SK-N-SH (cell line): Measurements from ENCODE around the gene TSNAXIP1. TPM values are rescaled to one million over a fixed set of nuclear protein-coding genes. Genes with fewer than 3 reads are reported as not detected.

Source experiments
- CTCF ChIA-PET: fragments of 300-600, 350-600 bp; formaldehyde crosslinking; extraction: SDS; loops from one replicate; lab custom pipeline; 2021; lab: Yijun Ruan, JAX
- POLR2A ChIA-PET: fragments of 350-600 bp; sonication (Branson Sonifier 250); formaldehyde crosslinking; extraction: SDS; loops from one replicate; lab custom pipeline; 2020; ENCODE audit warnings: antibody characterized with exemption, inconsistent platforms; lab: Yijun Ruan, JAX
- DNase-seq: peaks from one replicate; pipeline ENCODE4 v3.0.0; 2012
- H2AFZ ChIP-seq: fragments of 200-600 bp; sonication (generic); 2 replicates; pipeline ENCODE4 v1.8.1; 2016; ENCODE audit warnings: antibody characterized with exemption, mild to moderate bottlenecking, low read depth
- H3F3A ChIP-seq: fragments of 200-600 bp; sonication (generic); replicated peaks from 2 replicates; pipeline ENCODE3; 2016; ENCODE audit warnings: antibody characterized with exemption, mild to moderate bottlenecking; ENCODE audit not compliant: insufficient read depth
- H3K27ac ChIP-seq, 2 experiments: fragments of 200-500 bp in 1 of 2; fragments of 200-600 bp in 1 of 2; sonication (Bioruptor generic) in 1 of 2; sonication (generic), shearing (Covaris generic) in 1 of 2; 2 replicates each; pipeline versions ENCODE4 v1.5.1 to v1.6.1; 2014 to 2016; ENCODE audit warnings: low read depth in 2 of 2, inconsistent platforms in 1 of 2, low read length in 1 of 2, mild to moderate bottlenecking in 1 of 2, mixed read lengths in 1 of 2
- H3K27me3 ChIP-seq: fragments of 200-600 bp; sonication (generic), shearing (Covaris generic); 2 replicates; pipeline ENCODE4 v1.6.1; 2016; ENCODE audit warnings: mixed run types; ENCODE audit not compliant: insufficient read depth
- H3K36me3 ChIP-seq, 2 experiments: fragments of 200-500 bp in 1 of 2; fragments of 200-600 bp in 1 of 2; sonication (Bioruptor generic) in 1 of 2; sonication (generic) in 1 of 2; replicated peaks in 1 of 2; 2 replicates each; pipeline versions ENCODE3 to v1.5.1; 2014 to 2016; ENCODE audit warnings: low read length in 1 of 2, mild to moderate bottlenecking in 1 of 2; ENCODE audit not compliant: insufficient read depth in 2 of 2, control insufficient read depth in 1 of 2
- H3K4me1 ChIP-seq, 2 experiments: fragments of 200-500 bp in 1 of 2; fragments of 200-600 bp in 1 of 2; sonication (Bioruptor generic) in 1 of 2; sonication (generic), shearing (Covaris generic) in 1 of 2; 2 replicates each; pipeline versions ENCODE4 v1.5.1 to v1.6.1; 2014 to 2016; ENCODE audit warnings: low read depth in 1 of 2, low read length in 1 of 2, mixed run types in 1 of 2; ENCODE audit not compliant: insufficient read depth in 2 of 2, control insufficient read depth in 1 of 2
- H3K4me2 ChIP-seq: fragments of 200-600 bp; sonication (generic), shearing (Covaris generic); 2 replicates; pipeline ENCODE4 v1.6.1; 2017; ENCODE audit warnings: mixed run types
- H3K4me3 ChIP-seq, 2 experiments: fragments of 200-500 bp in 1 of 2; fragments of 200-600 bp in 1 of 2; sonication (Bioruptor generic) in 1 of 2; sonication (generic), shearing (Covaris generic) in 1 of 2; 2 replicates each; pipeline versions ENCODE4 v1.5.1 to v1.8.1; 2014 to 2016; ENCODE audit warnings: low read depth in 2 of 2, inconsistent platforms in 1 of 2, low read length in 1 of 2, mild to moderate bottlenecking in 1 of 2, mixed read lengths in 1 of 2, moderate library complexity in 1 of 2
- H3K79me2 ChIP-seq: fragments of 200-600 bp; sonication (generic); 2 replicates; pipeline ENCODE4 v1.8.1; 2017; ENCODE audit warnings: mild to moderate bottlenecking; ENCODE audit not compliant: insufficient read depth
- H3K9ac ChIP-seq: fragments of 200-600 bp; sonication (generic); 2 replicates; pipeline ENCODE4 v1.6.1; 2017; ENCODE audit warnings: mixed run types
- H3K9me2 ChIP-seq: fragments of 200-600 bp; sonication (generic); 2 replicates; pipeline ENCODE4 v1.6.1; 2017; ENCODE audit warnings: mixed run types
- H3K9me3 ChIP-seq: fragments of 200-600 bp; sonication (generic); 2 replicates; pipeline ENCODE4 v1.6.1; 2017; ENCODE audit warnings: mixed run types, mild to moderate bottlenecking, moderate library complexity
- H4K20me1 ChIP-seq: fragments of 200-600 bp; sonication (generic); 2 replicates; pipeline ENCODE4 v1.6.1; 2017; ENCODE audit warnings: mild to moderate bottlenecking, mixed run types; ENCODE audit not compliant: insufficient read depth
- CHD2 ChIP-seq: fragments of 150-350 bp; IDR thresholded peaks from 2 replicates; pipeline ENCODE4 v1.6.1; 2018; ENCODE audit warnings: low read length; ENCODE audit not compliant: partially characterized antibody
- CTCF ChIP-seq: fragments of 200-600 bp; sonication (generic); IDR thresholded peaks from 2 replicates; pipeline ENCODE4 v1.6.1; 2017; ENCODE audit warnings: antibody characterized with exemption, mild to moderate bottlenecking, moderate library complexity
- FOXJ3 ChIP-seq: sonication (generic); formaldehyde crosslinking; IDR thresholded peaks from 2 replicates; pipeline ENCODE4 v1.5.1; 2020; ENCODE audit warnings: mild to moderate bottlenecking, missing genetic modification reagents
- GABPA ChIP-seq: IDR thresholded peaks from 2 replicates; pipeline ENCODE4 v1.4.0; 2012; ENCODE audit warnings: low read depth, mild to moderate bottlenecking
- MEF2A ChIP-seq: IDR thresholded peaks from 2 replicates; pipeline ENCODE4 v1.4.0; 2012; ENCODE audit warnings: low read depth, borderline replicate concordance
- MXI1 ChIP-seq: IDR thresholded peaks from 2 replicates; pipeline ENCODE4 v1.6.1; 2012; ENCODE audit warnings: mild to moderate bottlenecking, low read depth, low read length, improper control_type of control experiment
- NFIC ChIP-seq: IDR thresholded peaks from 2 replicates; pipeline ENCODE4 v1.4.0; 2012; ENCODE audit warnings: borderline replicate concordance
- RCOR1 ChIP-seq: fragments of 150-350 bp; IDR thresholded peaks from 2 replicates; pipeline ENCODE4 v1.6.1; 2017; ENCODE audit warnings: antibody characterized with exemption, low read length
- RXRA ChIP-seq: IDR thresholded peaks from 2 replicates; pipeline ENCODE4 v1.4.0; 2012; ENCODE audit warnings: low read depth, mild to moderate bottlenecking, borderline replicate concordance
- TAF1 ChIP-seq: IDR thresholded peaks from 2 replicates; pipeline ENCODE4 v1.6.1; 2012; ENCODE audit warnings: low read depth, mild to moderate bottlenecking, low read length, moderate library complexity, borderline replicate concordance
- TEAD4 ChIP-seq: IDR thresholded peaks from 2 replicates; pipeline ENCODE4 v1.4.0; 2012; ENCODE audit warnings: mild to moderate bottlenecking, borderline replicate concordance; ENCODE audit not compliant: insufficient read depth
- YY1 ChIP-seq: IDR thresholded peaks from 2 replicates; pipeline ENCODE4 v1.4.0; 2012; ENCODE audit warnings: low read depth, mild to moderate bottlenecking
- WGBS: methylation state at CpG from one replicate; pipeline ENCODE4 v1.1.6; 2017; ENCODE audit warnings: low lambda C conversion rate; 5-methylcytosine and 5-hydroxymethylcytosine counted together
- polyA plus RNA-seq, 3 experiments: library from polyadenylated mRNA; depleted of rRNA; stranded (reverse); fragments of >200 nt; gene quantifications; 2 replicates each; pipeline ENCODE4 v1.2.3, GENCODE V29; 2012
- TF ChIP-seq, protein P1 (sequence below): IDR thresholded peaks from 2 replicates; pipeline ENCODE4; 2012
- TF ChIP-seq, protein P2 (sequence below): IDR thresholded peaks from 2 replicates; pipeline ENCODE4 v1.4.0; 2012; ENCODE audit warnings: low read depth, borderline replicate concordance
- TF ChIP-seq, protein P3 (sequence below): fragments of 150-350 bp; IDR thresholded peaks from 2 replicates; pipeline ENCODE4 v1.6.1; 2016; ENCODE audit warnings: mild to moderate bottlenecking, low read depth, low read length
- TF ChIP-seq, protein P4 (sequence below): IDR thresholded peaks from 2 replicates; pipeline ENCODE4 v1.4.0; 2012; ENCODE audit warnings: low read depth

TSNAXIP1 gene
- polyA plus RNA-seq, 1 of the 3 experiments (the other 2 are of a cell fraction): 4.4 TPM

- no peak for TF ChIP-seq MXI1
- no peak for TF ChIP-seq NFIC
- TF ChIP-seq YY1: no peak
- no peak for TF ChIP-seq CTCF
- TF ChIP-seq RXRA: no peak
- TF ChIP-seq, protein P1, sequence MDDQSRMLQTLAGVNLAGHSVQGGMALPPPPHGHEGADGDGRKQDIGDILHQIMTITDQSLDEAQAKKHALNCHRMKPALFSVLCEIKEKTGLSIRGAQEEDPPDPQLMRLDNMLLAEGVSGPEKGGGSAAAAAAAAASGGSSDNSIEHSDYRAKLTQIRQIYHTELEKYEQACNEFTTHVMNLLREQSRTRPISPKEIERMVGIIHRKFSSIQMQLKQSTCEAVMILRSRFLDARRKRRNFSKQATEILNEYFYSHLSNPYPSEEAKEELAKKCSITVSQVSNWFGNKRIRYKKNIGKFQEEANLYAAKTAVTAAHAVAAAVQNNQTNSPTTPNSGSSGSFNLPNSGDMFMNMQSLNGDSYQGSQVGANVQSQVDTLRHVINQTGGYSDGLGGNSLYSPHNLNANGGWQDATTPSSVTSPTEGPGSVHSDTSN: no peak
- TF ChIP-seq, protein P2, sequence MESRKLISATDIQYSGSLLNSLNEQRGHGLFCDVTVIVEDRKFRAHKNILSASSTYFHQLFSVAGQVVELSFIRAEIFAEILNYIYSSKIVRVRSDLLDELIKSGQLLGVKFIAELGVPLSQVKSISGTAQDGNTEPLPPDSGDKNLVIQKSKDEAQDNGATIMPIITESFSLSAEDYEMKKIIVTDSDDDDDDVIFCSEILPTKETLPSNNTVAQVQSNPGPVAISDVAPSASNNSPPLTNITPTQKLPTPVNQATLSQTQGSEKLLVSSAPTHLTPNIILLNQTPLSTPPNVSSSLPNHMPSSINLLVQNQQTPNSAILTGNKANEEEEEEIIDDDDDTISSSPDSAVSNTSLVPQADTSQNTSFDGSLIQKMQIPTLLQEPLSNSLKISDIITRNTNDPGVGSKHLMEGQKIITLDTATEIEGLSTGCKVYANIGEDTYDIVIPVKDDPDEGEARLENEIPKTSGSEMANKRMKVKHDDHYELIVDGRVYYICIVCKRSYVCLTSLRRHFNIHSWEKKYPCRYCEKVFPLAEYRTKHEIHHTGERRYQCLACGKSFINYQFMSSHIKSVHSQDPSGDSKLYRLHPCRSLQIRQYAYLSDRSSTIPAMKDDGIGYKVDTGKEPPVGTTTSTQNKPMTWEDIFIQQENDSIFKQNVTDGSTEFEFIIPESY: no peak
- no peak for TF ChIP-seq MEF2A
- TF ChIP-seq FOXJ3 (CRISPR knock-in tag): no peak
- TF ChIP-seq, protein P3, sequence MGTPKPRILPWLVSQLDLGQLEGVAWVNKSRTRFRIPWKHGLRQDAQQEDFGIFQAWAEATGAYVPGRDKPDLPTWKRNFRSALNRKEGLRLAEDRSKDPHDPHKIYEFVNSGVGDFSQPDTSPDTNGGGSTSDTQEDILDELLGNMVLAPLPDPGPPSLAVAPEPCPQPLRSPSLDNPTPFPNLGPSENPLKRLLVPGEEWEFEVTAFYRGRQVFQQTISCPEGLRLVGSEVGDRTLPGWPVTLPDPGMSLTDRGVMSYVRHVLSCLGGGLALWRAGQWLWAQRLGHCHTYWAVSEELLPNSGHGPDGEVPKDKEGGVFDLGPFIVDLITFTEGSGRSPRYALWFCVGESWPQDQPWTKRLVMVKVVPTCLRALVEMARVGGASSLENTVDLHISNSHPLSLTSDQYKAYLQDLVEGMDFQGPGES: no peak
- TF ChIP-seq TAF1: no peak
- TF ChIP-seq TEAD4: no peak
- no peak for TF ChIP-seq GABPA
- no peak for TF ChIP-seq CHD2
- TF ChIP-seq, protein P4, sequence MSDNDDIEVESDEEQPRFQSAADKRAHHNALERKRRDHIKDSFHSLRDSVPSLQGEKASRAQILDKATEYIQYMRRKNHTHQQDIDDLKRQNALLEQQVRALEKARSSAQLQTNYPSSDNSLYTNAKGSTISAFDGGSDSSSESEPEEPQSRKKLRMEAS: no peak
- TF ChIP-seq RCOR1: no peak
- H3K4me2 ChIP-seq: no peak overlapping the region
- H3K36me3 ChIP-seq: peaks cover 0 to 6% of the 10 kb centered on the region in 2 experiments
- no peak overlapping the region for H3K27ac ChIP-seq
- H3K4me1 ChIP-seq: peaks cover 0 to 8% of the 10 kb centered on the region in 2 experiments; a peak in 2 of 4 replicates
- no peak overlapping the region for H3K4me3 ChIP-seq
- H3K9me2 ChIP-seq: no peaks in the 10 kb centered on the region
- WGBS: 95% methylated on average over 3 of the region's 3 CpGs
- H3F3A ChIP-seq: peaks cover 12% of the 10 kb centered on the region
- no peak overlapping the region for H2AFZ ChIP-seq
- peaks cover 95% of the 10 kb centered on the region for H4K20me1 ChIP-seq
- peaks cover 100% of the 10 kb centered on the region for H3K79me2 ChIP-seq
- ChIA-PET POLR2A (no interaction called here), CTCF (interaction anchor here (0.7 to 1.3 kb wide), 2 partner anchors 9 to 30 kb away, joined by 3 read pairs; no protein-coding TSS in a partner anchor)
- H3K27me3 ChIP-seq: no peaks in the 10 kb centered on the region
- no peak overlapping the region for H3K9ac ChIP-seq
- no peak for DNase-seq
- H3K9me3 ChIP-seq: no peaks in the 10 kb centered on the region
Measured at GRCh38 chr16:67853670-67854069, 47.0 kb downstream of the TSNAXIP1 start.
